HepG2 (cell line): Measurements from ENCODE around the gene TENT5A. TPM values are rescaled to one million over a fixed set of nuclear protein-coding genes. Genes with fewer than 3 reads are reported as not detected.

Source experiments
- CC2D1A ChIP-seq: sonication (generic); formaldehyde crosslinking; IDR thresholded peaks from 2 replicates; pipeline ENCODE4 v1.8.1; 2023; ENCODE audit warnings: mild to moderate bottlenecking, missing genetic modification reagents
- CSRNP1 ChIP-seq: sonication (generic); formaldehyde crosslinking; IDR thresholded peaks from 2 replicates; pipeline ENCODE4 v1.8.1; 2023; ENCODE audit warnings: mild to moderate bottlenecking, missing genetic modification reagents
- HIVEP1 ChIP-seq: sonication (generic); formaldehyde crosslinking; IDR thresholded peaks from 2 replicates; pipeline ENCODE4 v1.4.0; 2020; ENCODE audit warnings: mild to moderate bottlenecking, missing genetic modification reagents
- HNRNPL ChIP-seq: fragments of 200-400 bp; formaldehyde crosslinking; IDR thresholded peaks from 2 replicates; pipeline ENCODE4 v1.6.1; 2017; ENCODE audit warnings: mild to moderate bottlenecking, low read depth, low read length
- KAT2B ChIP-seq: fragments of 150-350 bp; IDR thresholded peaks from 2 replicates; pipeline ENCODE4 v1.6.1; 2014; ENCODE audit warnings: low read depth, low read length, borderline replicate concordance
- MTA3 ChIP-seq: sonication (generic); formaldehyde crosslinking; IDR thresholded peaks from 2 replicates; pipeline ENCODE4 v1.4.0; 2020; ENCODE audit warnings: missing genetic modification reagents
- NCOR1 ChIP-seq: fragments of 200-600 bp; sonication (generic); IDR thresholded peaks from 2 replicates; pipeline ENCODE4 v1.7.0; 2017; ENCODE audit warnings: antibody characterized with exemption, low read length, borderline replicate concordance
- NONO ChIP-seq, 2 experiments: fragments of 450-650 bp in 1 of 2; sonication (generic) in 1 of 2; formaldehyde crosslinking in 1 of 2; IDR thresholded peaks in 1 of 2; conservative IDR thresholded peaks in 1 of 2; 2 replicates each; pipeline versions ENCODE4 v1.6.1 to v1.8.0; 2017 to 2022; ENCODE audit warnings: mild to moderate bottlenecking in 1 of 2, missing genetic modification reagents in 1 of 2, moderate library complexity in 1 of 2
- NR2F6 ChIP-seq, 2 experiments: IDR thresholded peaks; 2 replicates each; pipeline ENCODE4 v1.6.1; 2016; ENCODE audit warnings: antibody characterized with exemption in 1 of 2, mild to moderate bottlenecking in 1 of 2
- SUZ12 ChIP-seq: fragments of 150-350 bp; IDR thresholded peaks from 2 replicates; pipeline ENCODE4 v1.6.1; 2014; ENCODE audit warnings: low read depth, low read length
- ZBTB25 ChIP-seq: IDR thresholded peaks from 2 replicates; pipeline ENCODE4 v1.6.1; 2018; ENCODE audit warnings: missing genetic modification reagents
- ZBTB7B ChIP-seq: sonication (generic); formaldehyde crosslinking; IDR thresholded peaks from 2 replicates; pipeline ENCODE4 v1.4.0; 2020; ENCODE audit warnings: missing genetic modification reagents
- ZC3H13 ChIP-seq: sonication (generic); formaldehyde crosslinking; IDR thresholded peaks from 2 replicates; pipeline ENCODE4 v1.8.1; 2023; ENCODE audit warnings: mild to moderate bottlenecking, missing genetic modification reagents, moderate library complexity
- ZNF224 ChIP-seq: sonication (generic); formaldehyde crosslinking; IDR thresholded peaks from 2 replicates; pipeline ENCODE4 v1.5.0; 2020; ENCODE audit warnings: mild to moderate bottlenecking, missing genetic modification reagents
- ZNF280D ChIP-seq: sonication (generic); formaldehyde crosslinking; IDR thresholded peaks from 2 replicates; pipeline ENCODE4 v1.5.1; 2020; ENCODE audit warnings: mild to moderate bottlenecking, missing genetic modification reagents
- ZNF354B ChIP-seq: sonication (generic); formaldehyde crosslinking; IDR thresholded peaks from 2 replicates; pipeline ENCODE4 v1.8.0; 2022; ENCODE audit warnings: mild to moderate bottlenecking, missing genetic modification reagents
- ZNF746 ChIP-seq: sonication (generic); formaldehyde crosslinking; IDR thresholded peaks from 2 replicates; pipeline ENCODE4 v1.8.0; 2022; ENCODE audit warnings: mild to moderate bottlenecking, missing genetic modification reagents
- ZNF766 ChIP-seq: sonication (generic); formaldehyde crosslinking; IDR thresholded peaks from 2 replicates; pipeline ENCODE4 v1.5.0; 2020; ENCODE audit warnings: missing genetic modification reagents, borderline replicate concordance
- ZNF879 ChIP-seq: sonication (generic); formaldehyde crosslinking; IDR thresholded peaks from 2 replicates; pipeline ENCODE4 v1.8.1; 2023; ENCODE audit warnings: missing genetic modification reagents
- polyA plus RNA-seq, 8 experiments: library from polyadenylated mRNA; depleted of rRNA in 3 of 8; stranded (reverse) in 7 of 8; unstranded in 1 of 8; fragments of >200 nt; fragmentation: Illumina TruSeq in 4 of 8; extraction: Trizol in 4 of 8; gene quantifications; 2 replicates each; pipeline versions ENCODE4 v1.2.1 to v1.2.3, GENCODE V29; 2011 to 2016; ENCODE audit warnings: low read depth in 4 of 8, missing spikeins in 1 of 8, mixed read lengths in 1 of 8; ENCODE audit not compliant: insufficient read depth in 1 of 8
- total RNA-seq, 5 experiments: library from RNA; depleted of rRNA; stranded (reverse); fragments of >200 nt; fragmentation: Illumina TruSeq; extraction: Trizol; gene quantifications; 2 replicates each; pipeline ENCODE4 v1.2.3, GENCODE V29; 2016; ENCODE audit warnings: low read depth in 1 of 5
- TF ChIP-seq, protein P1 (sequence below): sonication (generic); formaldehyde crosslinking; IDR thresholded peaks from 2 replicates; pipeline ENCODE4 v1.9.0; 2021; ENCODE audit warnings: missing genetic modification reagents, mild to moderate bottlenecking, borderline replicate concordance
- TF ChIP-seq, protein P2 (sequence below): sonication (generic); formaldehyde crosslinking; IDR thresholded peaks from 2 replicates; pipeline ENCODE4 v1.4.0; 2020; ENCODE audit warnings: missing genetic modification reagents, mild to moderate bottlenecking, borderline replicate concordance

The TENT5A gene
- total and polyA plus RNA-seq, 2 of the 13 experiments (the other 11 are each of a cell fraction or from before 2014, with no cell fraction given) = 8.0 to 13.8 TPM

- TF ChIP-seq NONO (IDR thresholded peaks at IDR 0.05) = no peak
- TF ChIP-seq NONO (CRISPR knock-in tag; conservative IDR thresholded peaks at IDR 0.05) = peak; percentile 54
- TF ChIP-seq, protein P1, sequence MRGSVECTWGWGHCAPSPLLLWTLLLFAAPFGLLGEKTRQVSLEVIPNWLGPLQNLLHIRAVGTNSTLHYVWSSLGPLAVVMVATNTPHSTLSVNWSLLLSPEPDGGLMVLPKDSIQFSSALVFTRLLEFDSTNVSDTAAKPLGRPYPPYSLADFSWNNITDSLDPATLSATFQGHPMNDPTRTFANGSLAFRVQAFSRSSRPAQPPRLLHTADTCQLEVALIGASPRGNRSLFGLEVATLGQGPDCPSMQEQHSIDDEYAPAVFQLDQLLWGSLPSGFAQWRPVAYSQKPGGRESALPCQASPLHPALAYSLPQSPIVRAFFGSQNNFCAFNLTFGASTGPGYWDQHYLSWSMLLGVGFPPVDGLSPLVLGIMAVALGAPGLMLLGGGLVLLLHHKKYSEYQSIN (CRISPR knock-in tag) = no peak
- TF ChIP-seq ZNF224 (CRISPR knock-in tag) = no peak
- no peak for TF ChIP-seq ZNF766 (CRISPR knock-in tag)
- peak; percentile 39; the same call in 1 of the 2 replicates for TF ChIP-seq CSRNP1 (CRISPR knock-in tag)
- TF ChIP-seq MTA3 (CRISPR knock-in tag) = no peak
- TF ChIP-seq ZNF354B (CRISPR knock-in tag) = no peak
- TF ChIP-seq ZBTB25 (CRISPR knock-in tag) = no peak
- TF ChIP-seq CC2D1A (CRISPR knock-in tag) = no peak
- TF ChIP-seq, protein P2, sequence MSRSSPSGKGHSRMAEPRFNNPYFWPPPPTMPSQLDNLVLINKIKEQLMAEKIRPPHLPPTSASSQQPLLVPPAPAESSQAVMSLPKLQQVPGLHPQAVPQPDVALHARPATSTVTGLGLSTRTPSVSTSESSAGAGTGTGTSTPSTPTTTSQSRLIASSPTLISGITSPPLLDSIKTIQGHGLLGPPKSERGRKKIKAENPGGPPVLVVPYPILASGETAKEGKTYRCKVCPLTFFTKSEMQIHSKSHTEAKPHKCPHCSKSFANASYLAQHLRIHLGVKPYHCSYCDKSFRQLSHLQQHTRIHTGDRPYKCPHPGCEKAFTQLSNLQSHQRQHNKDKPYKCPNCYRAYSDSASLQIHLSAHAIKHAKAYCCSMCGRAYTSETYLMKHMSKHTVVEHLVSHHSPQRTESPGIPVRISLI (CRISPR knock-in tag) = peak; percentile 78; the same call in 1 of the 2 replicates
- TF ChIP-seq SUZ12 = no peak
- TF ChIP-seq ZC3H13 (CRISPR knock-in tag) = 0 out of 2 replicates have a peak, but pooled peaks have one; percentile 24
- no peak; the same call in 1 of the 2 replicates for TF ChIP-seq NCOR1
- TF ChIP-seq ZNF746 (CRISPR knock-in tag) = 0 out of 2 replicates have a peak, but pooled peaks have one; percentile 51
- no peak for TF ChIP-seq ZBTB7B (CRISPR knock-in tag)
- no peak; the same call in 1 of the 2 replicates for TF ChIP-seq HIVEP1
- no peak; the same call in 1 of the 2 replicates for TF ChIP-seq ZNF879 (CRISPR knock-in tag)
- TF ChIP-seq HNRNPL = peak; percentile 48
- no peak for TF ChIP-seq KAT2B
- no peak for TF ChIP-seq NR2F6 (IDR thresholded peaks at IDR 0.05)
- peak; percentile 26; the same call in 1 of the 2 replicates for TF ChIP-seq NR2F6 (CRISPR knock-in tag; IDR thresholded peaks at IDR 0.05)
- no peak; the same call in 1 of the 2 replicates for TF ChIP-seq ZNF280D
These were observed at the start of gene TENT5A (continued) for GRCh38 chr6:81752084-81752920.
